DOHH2 (cell line): ENCODE measurements around the gene RAB10.
"Not testable (repeated sequence)": the region's sequence is repeated elsewhere in the genome, so short reads cannot be mapped to it uniquely, and the experiment has no call there.

Source experiments
- H3F3A ChIP-seq: fragments of 200-600 bp; sonication (generic), shearing (Covaris generic); 2 replicates; pipeline ENCODE4 v1.6.0; 2016; ENCODE audit warnings: antibody characterized with exemption, mild to moderate bottlenecking; ENCODE audit not compliant: control insufficient read depth, insufficient read depth
- H3K27ac ChIP-seq: fragments of 200-600 bp; sonication (generic); 2 replicates; pipeline ENCODE4 v1.5.1; 2014; ENCODE audit warnings: low read depth, mild to moderate bottlenecking, low read length, moderate library complexity
- H3K27me3 ChIP-seq: fragments of 200-600 bp; sonication (generic); 2 replicates; pipeline ENCODE4 v1.6.1; 2014; ENCODE audit warnings: mild to moderate bottlenecking, low read length, mixed read lengths; ENCODE audit not compliant: control insufficient read depth
- H3K36me3 ChIP-seq: fragments of 200-600 bp; sonication (generic); 2 replicates; pipeline ENCODE4 v1.6.1; 2014; ENCODE audit warnings: mild to moderate bottlenecking, low read length, moderate library complexity, mixed read lengths; ENCODE audit not compliant: control insufficient read depth
- H3K4me1 ChIP-seq: fragments of 200-600 bp; sonication (generic); 2 replicates; pipeline ENCODE4 v1.6.1; 2014; ENCODE audit warnings: mild to moderate bottlenecking, low read length, mixed read lengths; ENCODE audit not compliant: control insufficient read depth
- H3K4me2 ChIP-seq: fragments of 200-600 bp; sonication (generic); 2 replicates; pipeline ENCODE4 v1.6.0; 2014; ENCODE audit warnings: mild to moderate bottlenecking, low read length, moderate library complexity
- H3K4me3 ChIP-seq: fragments of 200-600 bp; sonication (generic); 2 replicates; pipeline ENCODE4 v1.5.1; 2014; ENCODE audit warnings: mild to moderate bottlenecking, low read length, mixed read lengths
- H3K79me2 ChIP-seq: fragments of 200-600 bp; sonication (generic); 2 replicates; pipeline ENCODE4 v1.6.1; 2014; ENCODE audit warnings: mild to moderate bottlenecking, low read length, mixed read lengths; ENCODE audit not compliant: control insufficient read depth
- H3K9me2 ChIP-seq: fragments of 200-600 bp; sonication (generic); replicated peaks from 2 replicates; pipeline ENCODE4 v1.6.1; 2014; ENCODE audit warnings: mild to moderate bottlenecking, low read length, mixed read lengths; ENCODE audit not compliant: control insufficient read depth
- H3K9me3 ChIP-seq: fragments of 200-600 bp; sonication (generic); 2 replicates; pipeline ENCODE4 v1.6.1; 2014; ENCODE audit warnings: antibody characterized with exemption, low read length, mixed read lengths; ENCODE audit not compliant: control insufficient read depth, insufficient read depth
- H4K20me1 ChIP-seq: fragments of 200-600 bp; sonication (generic); 2 replicates; pipeline ENCODE4 v1.6.0; 2014; ENCODE audit warnings: low read depth, mild to moderate bottlenecking, antibody characterized with exemption, low read length, moderate library complexity; ENCODE audit not compliant: control insufficient read depth, insufficient read depth
- CTCF ChIP-seq: fragments of 200-600 bp; sonication (generic); IDR thresholded peaks from one replicate; pipeline ENCODE4 v1.5.1; 2014; ENCODE audit warnings: antibody characterized with exemption, mild to moderate bottlenecking, low read depth, low read length; ENCODE audit not compliant: poor library complexity, severe bottlenecking
- EZH2phosphoT487 ChIP-seq: fragments of 200-600 bp; sonication (generic); IDR thresholded peaks from 2 replicates; pipeline ENCODE4 v1.6.1; 2017; ENCODE audit warnings: borderline replicate concordance, mild to moderate bottlenecking, antibody characterized with exemption, low read length, moderate library complexity, mixed read lengths

RAB10 gene

GRCh38 chr2:25994509-25994908 is 39.4 kb upstream of the RAB10 start:
- Histone ChIP-seq H3K4me3 (no peak overlapping the region), H3K79me2 (no peaks in the 10 kb centered on the region), H3K9me2 (no peaks in the 10 kb centered on the region), H3K27ac (no peak overlapping the region), H3K4me1 (no peaks in the 10 kb centered on the region), H3K9me3 (no peaks in the 10 kb centered on the region), H3F3A (no peaks in the 10 kb centered on the region; the same call in 1 of the 2 replicates), H3K4me2 (no peak overlapping the region), H3K36me3 (no peaks in the 10 kb centered on the region), H3K27me3 (peaks cover 12% of the 10 kb centered on the region; the same call in 1 of the 2 replicates), H4K20me1 (no peaks in the 10 kb centered on the region)
- TF ChIP-seq CTCF, result no peak
- no peak for TF ChIP-seq EZH2phosphoT487

GRCh38 chr2:25996844-25997243 is 37.0 kb upstream of the RAB10 start:
- no peaks in the 10 kb centered on the region for H3K4me1 ChIP-seq
- no peak overlapping the region for H3K27ac ChIP-seq
- H3K4me2 ChIP-seq, result no peak overlapping the region
- no peaks in the 10 kb centered on the region for H3K9me3 ChIP-seq
- peaks cover 5% of the 10 kb centered on the region; the same call in 1 of the 2 replicates for H3K27me3 ChIP-seq
- H3K9me2 ChIP-seq, result no peaks in the 10 kb centered on the region
- no peak overlapping the region for H3K4me3 ChIP-seq
- TF ChIP-seq CTCF (no peak), EZH2phosphoT487 (no peak)
- no peaks in the 10 kb centered on the region for H3F3A ChIP-seq
- H3K36me3 ChIP-seq, result no peaks in the 10 kb centered on the region
- H4K20me1 ChIP-seq, result no peaks in the 10 kb centered on the region
- no peaks in the 10 kb centered on the region for H3K79me2 ChIP-seq

- not testable (repeated sequence) for H3K79me2 ChIP-seq, H3K9me3 ChIP-seq, H3K27ac ChIP-seq, H3K36me3 ChIP-seq, H3K9me2 ChIP-seq, H3K4me2 ChIP-seq, H3K4me1 ChIP-seq, H3K4me3 ChIP-seq, H3K27me3 ChIP-seq, H3F3A ChIP-seq, H4K20me1 ChIP-seq
Measured at GRCh38 chr2:25998816-25999383, 35.0 kb upstream of the RAB10 start.

GRCh38 chr2:25999406-25999805 is 34.5 kb upstream of the RAB10 start:
- H3K4me3 ChIP-seq, H3K36me3 ChIP-seq, H3K27me3 ChIP-seq, H3K4me2 ChIP-seq, H3K9me2 ChIP-seq, H3K27ac ChIP-seq, H3K79me2 ChIP-seq, H3K4me1 ChIP-seq, H3K9me3 ChIP-seq, H4K20me1 ChIP-seq, H3F3A ChIP-seq: not testable (repeated sequence)
